T-helper 9 cell (primary cell): Measurements from ENCODE around the gene SOX30.

ENCODE experiments used
- DNase-seq: peaks from one replicate; pipeline ENCODE4 v3.0.0-alpha.2; 2020

The SOX30 gene

DNA sequence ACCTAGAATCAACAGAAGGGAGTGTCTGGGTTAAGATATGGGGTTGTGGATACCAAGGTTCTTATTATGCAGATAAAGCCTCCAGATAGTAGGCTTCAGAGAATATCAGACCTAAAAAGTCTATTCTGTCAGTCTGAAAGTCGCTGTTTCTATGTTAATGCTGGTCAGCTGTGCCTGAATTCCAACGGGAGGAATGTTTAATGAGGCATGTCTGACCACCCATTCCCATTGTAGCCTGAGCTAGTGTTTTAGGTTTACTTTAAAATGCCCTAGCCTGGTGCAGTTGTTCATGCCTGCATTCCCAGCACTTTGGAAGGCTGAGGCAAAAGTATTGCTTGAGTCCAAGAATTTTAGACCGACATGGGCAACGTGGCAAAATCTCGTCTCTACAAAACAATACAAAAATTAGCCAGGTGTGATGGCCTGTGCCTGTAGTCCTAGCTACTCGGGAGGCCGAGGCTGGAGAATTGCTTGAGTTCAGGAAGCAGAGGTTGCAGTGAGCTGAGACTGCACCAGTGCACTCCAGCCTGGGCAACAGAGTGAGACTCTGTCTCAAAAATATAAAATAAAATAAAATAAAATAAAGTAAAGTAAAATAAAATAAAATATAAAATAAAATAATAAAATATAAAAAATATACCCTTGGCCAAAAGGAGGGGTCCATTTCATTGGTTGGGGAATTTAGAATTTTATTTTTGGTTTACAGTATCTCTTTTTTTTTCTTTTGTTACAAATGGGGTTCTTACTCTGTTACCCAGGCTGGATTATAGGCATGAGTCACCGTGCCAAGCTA is 7.8 kb upstream of the SOX30 start:
- DNase-seq, result no peak

DNA sequence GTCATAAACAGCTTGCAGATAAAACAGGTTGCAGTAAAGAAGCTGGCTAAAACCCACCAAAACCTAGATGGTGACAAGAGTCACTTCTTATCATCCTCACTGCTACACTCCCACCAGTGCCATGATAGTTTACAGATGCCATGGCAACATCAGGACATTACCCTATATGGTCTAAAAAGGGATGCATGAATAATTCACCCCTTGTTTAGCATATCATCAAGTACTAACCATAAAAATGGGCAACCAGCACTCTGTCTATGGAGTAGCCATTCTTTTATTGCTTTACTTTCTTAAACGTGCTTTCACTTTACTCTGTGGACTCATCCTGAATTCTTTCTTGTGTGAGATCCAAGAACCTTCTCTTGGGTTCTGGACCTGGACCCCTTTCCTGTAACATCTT is 6.7 kb upstream of the SOX30 start:
- no peak for DNase-seq

DNA sequence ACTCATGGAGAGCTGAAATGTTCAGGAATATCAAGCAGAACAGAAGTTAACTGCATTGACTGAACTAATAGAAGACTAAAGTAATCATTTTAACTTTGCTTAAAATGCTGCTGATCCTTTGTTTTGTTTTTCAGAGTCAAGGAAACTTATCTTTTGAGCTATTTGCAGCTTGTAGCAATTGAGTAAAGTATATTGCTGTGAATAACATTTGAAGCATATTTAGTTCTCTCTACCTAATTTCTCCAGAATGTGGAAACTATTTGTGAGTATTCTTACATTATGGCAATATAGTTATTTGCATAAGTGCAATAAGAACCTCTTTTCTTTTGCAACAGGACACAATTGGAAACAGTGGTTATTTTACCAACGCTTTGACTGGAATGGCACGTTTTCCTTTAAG is 5.3 kb upstream of the SOX30 start:
- DNase-seq, result no peak

DNA sequence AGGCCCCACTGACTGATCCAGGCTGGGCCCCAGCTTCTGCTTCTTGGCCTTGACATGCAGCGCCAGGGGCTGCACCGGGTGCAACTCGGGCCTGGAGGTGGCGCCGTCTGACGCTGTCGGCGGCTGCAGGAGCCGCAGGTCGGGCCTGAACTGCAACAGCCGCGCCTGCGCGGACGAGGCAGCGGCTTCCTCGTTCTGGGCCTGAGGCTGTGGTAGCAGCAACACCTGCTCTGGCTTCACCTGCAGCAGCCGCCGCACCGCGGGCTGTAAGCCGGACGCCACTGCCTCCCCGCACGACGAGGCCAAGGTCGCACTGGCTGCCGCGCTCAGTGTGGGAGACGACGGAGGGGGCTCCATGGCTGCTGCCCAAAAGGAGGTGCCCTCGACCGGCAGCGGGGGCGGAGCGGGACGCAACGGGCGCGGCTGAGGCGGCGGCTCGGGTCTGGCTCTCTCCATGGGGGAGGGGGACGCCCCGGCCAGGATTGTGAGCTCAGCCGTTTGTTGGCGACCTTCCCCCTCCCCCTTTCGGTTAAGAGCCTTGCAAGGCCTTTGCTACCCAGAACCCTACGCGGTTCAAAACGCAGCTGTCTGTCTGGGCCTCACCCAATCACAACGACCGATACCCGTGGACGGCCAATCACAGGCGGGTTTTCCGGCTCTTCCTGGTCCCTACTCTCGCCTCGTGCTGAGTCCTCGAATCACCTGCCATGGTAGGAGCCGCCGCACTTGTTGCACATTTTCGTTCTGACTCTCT is 438 bp downstream of the SOX30 start:
- peak; percentile 70 for DNase-seq

DNA sequence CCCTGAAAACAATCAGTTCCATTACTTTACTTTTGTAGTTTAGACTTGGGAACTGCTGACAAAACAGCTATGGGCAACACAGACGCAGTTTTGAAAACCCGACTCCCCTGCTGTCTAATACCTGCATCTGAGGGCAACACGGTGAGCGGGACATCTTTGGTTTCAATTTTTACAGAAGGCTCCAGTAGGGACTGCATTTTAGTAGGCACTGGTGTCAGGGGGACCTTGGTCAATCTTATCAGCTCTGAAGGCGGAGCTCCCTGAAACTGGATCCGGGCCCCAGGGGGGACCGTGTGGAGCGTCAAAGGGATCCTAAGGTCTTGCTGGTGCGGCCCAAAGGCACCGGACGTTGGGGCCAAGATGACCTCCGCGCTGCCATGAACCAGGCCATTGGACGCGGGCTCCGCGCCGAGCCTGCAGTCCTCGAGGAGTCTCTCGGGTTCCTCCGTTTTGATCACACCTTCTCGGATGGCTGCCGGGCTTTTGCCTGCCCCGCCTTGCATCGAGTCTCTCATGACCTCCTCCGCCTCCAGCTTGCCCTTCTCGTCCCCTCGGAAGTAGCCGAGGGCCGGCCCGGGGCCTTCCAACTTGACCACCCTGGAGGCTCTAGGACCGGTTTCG is 1.1 kb downstream of the SOX30 start:
- no peak for DNase-seq

DNA sequence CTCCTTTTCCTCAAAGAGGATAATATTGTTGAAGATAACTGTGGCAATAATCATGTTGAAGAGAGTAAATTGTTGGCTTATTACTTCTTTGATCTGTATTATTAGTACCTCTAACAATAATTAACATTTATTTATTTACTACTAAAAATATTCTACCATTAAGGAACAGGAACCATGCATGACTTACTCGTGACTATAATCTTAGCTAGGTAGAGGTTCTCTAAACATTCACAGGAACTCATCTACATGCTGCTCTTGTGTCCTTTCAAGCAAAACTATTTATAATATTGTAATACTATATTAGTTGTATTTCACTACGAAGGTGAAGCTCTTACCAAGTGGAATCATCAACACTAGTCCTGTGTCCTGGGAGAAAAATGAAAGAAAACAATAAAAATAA is 3.1 kb downstream of the SOX30 start:
- no peak for DNase-seq

DNA sequence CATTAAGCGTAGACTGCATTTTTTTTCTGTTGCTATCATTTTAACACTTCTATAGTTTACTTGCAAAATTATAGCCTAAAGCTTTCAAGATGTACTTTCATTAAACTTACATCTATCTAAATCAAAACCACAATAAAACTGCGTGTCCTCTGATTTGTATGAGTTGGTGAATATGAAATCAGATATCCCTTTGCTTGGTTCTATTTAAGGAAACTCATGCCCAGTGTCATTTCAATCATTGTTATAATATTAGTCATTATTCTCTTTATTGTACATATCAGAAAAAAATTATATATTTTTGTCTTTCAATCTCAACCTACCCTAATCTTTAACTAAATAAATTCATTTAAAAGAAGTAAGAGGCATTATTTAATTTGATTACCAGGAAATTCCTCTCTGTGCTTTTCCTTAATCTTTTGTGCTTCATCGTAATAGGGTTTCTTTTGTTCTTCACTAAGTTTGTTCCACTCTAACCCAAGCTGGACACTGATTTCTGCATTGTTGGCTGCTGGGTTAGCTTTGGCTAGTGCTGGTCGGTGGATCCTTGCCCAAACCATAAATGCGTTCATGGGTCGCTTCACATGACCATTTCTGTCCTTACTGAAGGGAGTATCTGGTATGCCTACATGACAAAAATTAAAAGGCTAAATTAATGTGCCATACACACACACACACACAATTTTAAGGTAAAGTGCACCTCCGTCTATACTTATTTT is 3.8 kb downstream of the SOX30 start:
- DNase-seq, result no peak

DNA sequence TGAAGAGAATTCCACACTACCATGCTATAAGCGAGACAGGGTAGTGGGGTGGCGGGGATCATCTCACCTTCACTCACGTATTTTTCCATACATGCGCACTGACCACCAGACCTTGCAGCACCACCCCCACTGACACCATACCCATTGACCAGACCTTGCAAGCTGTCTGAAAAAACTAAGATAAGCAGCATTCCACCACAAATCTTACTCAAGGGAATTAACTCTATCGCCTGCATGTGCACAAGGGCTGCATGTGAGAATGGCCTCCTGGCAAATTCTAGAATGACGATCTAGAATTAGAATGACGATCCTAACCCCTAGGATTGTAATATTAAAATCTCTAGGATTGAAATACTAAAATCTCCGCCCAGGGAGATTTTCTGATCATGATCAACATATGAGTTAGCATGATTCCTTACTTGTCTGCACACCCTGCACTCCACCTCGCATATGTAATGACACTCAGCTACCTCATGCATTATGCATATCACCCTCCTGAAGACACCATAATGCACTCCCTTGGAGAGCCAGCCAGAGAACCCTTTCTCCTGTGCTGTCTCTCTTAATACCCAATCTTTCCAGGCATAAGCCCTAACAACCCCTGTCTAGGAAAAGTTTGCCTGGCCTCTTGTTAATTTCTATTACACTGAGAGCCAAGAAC is 11.7 kb downstream of the SOX30 start:
- no peak for DNase-seq

DNA sequence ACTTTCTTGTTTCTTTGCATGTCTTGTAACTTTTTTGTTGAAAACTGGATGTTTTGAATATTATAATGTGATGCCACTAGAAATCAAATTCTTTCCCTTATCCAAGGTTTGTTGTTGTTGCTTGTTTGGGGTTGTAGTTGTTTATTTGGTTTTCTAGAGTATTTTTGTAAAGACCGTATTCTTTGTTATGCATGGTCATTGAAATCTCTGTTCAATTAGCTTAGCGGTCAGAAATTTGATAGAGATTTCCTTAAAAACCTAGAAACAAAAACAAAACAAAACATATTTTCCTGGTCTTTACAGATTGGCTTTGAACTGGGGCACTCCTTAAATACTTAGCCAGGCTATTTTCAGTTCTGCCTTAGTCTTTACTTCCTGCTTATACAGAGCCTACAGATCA is 21.9 kb downstream of the SOX30 start:
- DNase-seq, result no peak

DNA sequence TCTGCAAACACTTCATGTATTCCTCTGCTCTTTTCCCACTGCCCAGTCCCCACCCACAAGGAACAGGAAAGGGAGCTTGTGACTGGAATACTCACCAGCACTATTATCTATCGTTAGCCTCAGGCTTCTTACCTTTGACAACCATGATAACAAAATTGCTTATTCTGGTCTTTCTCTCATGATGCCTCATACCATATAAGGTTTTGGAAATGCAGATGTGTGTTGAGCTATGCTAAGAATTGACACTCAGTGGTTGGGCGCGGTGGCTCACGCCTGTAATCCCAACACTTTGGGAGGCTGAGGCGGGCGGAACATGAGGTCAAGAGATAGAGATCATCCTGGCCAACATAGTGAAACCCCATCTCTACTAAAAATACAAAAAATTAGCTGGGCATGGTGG is 25.4 kb downstream of the SOX30 start:
- no peak for DNase-seq

DNA sequence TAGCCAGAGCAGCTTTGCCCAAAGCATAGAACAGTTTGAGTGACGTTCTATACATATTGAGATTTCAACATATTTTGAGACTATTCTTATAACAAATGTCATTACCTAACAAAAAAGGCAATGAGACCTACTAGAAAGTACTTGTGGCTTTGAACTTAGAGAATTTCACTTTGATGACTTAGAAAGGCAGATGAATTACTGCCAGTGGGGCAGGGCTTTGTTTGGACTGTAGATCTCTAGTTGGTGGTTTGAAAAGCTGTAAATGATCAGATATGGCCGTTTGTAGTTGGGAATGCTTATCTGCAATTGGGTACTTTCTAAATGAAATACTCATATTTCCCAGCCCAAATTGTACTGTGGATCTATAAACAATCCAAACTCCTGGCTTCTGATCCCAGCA is 28.1 kb downstream of the SOX30 start:
- no peak for DNase-seq

DNA sequence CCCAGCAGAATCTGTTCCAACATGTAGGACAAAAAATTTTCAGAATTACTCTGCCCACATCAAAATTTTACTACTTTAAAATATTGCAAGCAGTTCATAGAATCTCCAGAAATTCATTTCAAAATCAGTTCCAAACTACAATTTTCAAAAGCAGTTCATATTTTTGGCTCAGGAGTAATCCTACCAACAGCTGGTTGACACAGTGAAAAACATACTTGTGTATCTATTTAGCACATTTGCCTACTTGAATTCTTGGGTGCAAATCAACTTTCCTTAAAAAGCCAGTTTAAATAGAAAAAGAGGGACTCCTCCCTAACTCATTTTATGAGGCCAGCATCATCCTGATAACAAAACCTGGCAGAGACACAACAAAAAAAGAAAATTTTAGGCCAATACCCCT is 31.5 kb downstream of the SOX30 start:
- no peak for DNase-seq

DNA sequence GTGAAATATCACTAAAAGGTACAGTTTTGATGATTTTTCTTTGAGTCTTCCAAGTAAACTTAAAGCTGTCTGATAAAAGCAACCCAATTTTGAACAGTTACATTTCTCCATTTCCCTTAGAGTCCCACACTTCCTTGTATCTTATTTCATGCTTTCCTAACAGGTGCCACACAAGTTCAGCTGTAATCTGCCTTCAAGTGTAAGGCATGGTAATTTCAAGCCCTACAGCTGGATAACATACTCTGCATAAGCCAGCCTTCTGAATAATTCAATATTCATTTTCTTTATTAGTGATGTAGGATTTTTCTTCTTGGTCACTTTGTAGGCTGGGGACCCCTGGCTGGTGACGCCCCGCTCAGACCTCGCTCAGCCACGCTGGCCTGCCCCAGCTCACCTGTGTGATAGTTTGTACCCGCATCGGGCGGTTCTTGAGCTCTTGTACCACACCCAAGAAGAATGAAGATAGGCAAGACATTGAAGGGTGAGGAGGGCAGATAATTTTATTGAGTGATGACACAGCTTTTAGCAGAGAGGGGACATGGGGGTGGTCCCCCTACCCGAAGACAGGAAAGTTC is 34.0 kb downstream of the SOX30 start:
- DNase-seq, result no peak

DNA sequence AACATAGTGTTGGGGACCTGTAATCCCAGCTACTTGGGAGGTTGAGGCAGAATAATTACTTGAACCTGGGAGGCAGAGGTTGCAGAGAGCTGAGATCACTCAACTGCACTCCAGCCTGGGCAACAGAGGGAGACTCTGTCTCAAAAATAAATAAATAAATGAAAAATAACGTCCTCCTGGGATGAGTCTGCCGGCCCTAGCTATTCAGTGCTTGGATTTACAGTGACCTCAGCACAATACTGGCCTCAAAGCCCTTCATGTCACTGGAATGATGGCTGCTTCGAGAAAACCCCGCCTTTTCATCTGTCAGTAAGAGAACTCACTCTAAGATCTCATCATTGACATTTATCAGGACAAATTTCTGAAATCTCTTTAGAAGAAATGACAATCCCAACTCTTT is 35.5 kb downstream of the SOX30 start:
- no peak for DNase-seq

DNA sequence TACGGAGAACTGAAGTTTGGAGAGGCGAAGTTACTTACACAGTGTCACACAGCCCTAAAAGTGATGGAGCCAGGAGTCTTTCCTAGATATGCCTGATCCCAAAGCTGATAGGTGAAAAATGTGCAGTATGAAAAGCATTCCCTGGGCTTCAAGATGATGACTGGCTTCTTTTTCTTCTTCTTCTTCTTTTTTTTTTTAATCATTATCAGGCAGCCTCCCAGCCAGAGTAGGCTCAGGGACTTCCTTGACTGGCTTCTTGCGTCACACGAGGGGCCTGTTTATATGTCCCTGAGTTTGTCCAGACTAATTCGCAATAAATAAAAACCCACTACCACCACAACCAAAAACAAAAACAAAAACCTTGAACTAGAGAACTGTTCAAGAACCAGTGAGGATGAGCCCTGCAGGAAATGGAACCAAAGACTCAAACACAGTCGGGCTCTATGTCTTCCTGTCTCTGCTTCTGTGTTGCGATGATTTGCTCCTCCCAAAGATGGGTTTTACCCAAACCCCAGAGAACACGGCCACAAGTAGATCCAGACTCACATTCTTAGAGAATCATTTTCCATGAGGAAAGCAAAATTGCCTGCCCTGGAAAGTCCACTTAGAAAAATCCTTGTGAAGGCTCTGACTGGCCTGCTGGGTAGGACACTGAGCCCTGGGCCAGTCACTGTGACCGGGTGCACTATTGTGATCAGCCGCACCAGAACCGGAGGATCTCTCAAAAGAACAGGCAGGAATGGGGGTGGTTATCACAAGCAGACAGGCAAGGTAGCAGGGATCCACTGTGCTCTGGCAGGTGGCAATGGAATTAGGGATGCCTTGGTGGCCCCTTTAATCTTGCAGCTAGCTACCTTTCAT is 38.6 kb downstream of the SOX30 start:
- no peak for DNase-seq

DNA sequence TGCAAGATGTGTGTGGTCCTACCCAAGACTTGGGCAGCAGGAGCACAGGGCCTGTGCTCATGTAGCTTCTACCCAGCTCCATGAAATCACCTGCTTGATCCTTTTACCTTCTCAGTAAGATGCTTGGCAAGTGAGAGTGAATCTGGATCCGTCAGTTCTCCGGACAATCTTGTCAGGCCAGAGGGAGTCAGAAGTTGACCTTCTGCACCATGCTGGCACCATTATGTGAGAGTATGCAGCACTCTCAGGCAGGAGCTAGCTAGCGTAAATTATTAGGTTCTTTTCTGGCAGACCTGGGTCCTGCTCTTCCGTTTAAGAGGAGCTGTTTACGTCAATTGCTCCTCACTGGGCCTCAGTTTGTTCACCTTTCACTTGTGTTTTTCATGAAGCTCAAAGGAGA is 39.7 kb downstream of the SOX30 start:
- no peak for DNase-seq

DNA sequence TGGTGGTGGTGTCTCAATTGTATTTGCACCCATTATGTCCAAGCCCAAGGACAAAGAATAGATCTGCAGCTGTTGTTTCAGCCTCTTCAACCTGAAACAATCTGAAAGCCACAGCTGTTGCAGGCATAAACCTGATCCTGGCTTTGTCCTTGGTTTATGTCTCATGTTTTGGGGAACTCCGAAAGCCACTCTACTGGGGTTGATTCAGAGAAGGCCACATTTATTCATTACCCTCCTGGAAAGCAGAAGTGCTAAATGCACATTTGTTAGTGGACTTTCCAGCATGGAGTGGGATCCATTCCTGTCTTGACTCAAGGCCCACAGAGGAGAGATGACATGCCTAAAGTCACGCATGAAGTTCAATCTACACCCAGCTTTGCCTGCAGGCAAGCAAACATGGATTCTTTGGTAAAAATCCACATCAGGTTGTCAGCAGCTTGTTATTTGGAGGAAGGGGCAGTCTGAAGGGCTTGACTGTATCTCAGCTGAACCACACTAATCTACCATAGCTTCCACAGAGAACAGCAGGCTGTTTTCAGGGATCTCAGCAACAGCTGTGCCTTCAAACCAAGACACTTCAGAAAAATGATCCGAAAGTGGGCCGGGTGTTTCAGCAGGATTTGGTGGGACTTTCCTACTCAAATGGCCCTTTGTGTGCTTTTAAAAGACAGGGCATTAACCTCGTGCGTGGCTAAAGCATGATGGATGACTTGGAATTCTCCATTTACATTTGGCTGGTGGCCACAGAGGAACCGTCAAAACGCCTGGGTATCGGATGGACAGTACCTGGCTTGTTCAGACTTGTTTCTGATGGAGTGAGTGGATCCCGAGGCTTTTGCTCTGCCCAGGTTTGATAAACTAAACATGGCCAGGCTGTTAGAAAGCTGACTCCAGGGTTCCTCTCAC is 40.4 kb downstream of the SOX30 start:
- DNase-seq, result no peak

DNA sequence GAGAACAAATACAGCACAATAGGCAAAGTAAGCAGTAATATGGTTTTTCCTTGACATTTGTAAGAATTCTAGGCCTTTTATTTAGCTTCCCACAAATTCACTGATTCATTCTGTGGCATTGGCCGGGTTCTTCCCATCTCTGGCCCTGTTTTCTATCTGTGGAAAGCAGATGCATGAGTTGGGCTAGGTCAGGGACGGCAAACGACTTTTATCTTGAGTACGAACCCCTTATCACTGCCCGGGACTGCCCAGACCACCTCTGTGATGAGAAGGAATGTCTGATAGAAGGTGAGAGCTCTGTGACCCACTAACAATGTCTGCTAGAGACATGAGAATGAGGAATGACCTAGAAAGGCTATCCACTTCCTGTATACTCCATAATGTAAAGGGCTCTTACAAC is 41.2 kb downstream of the SOX30 start:
- DNase-seq, result no peak

DNA sequence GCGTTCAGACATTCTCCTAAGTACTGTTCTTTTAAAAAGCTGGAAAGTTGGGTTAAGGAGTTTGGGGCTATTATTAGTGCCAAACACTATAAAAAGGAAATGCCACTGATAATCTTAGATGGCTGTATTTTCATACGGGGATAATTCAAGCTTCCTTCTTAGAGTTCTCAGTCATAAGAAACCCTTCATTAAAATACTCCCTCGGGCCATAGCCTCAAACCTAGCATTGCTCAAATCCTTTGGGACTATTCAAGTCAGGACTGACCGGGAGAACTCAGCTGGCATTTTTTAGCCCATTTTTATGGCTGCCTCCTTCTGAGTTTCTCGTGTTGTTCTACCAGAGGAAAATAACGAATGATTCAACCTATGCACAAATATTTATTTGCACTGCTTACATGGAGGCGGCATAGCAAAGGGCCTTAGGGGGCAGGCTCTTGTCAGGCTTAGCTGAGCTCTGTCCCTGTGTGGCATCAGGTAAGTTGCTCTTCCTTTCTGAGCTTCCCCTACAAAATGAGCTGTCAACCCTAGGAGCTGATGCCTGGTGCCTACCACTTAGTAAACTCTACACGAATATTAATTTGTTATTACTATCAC is 43.2 kb downstream of the SOX30 start:
- DNase-seq, result no peak
